Hair follicular keratinocyte (primary cell): ENCODE data around the gene PTPRK. TPM values are rescaled to one million over a fixed set of nuclear protein-coding genes. Genes with fewer than 3 reads are reported as not detected.

ENCODE experiments used
- total RNA-seq: library from RNA; depleted of rRNA; stranded (reverse); fragments of >200 nt; gene quantifications from 2 replicates; pipeline ENCODE4 v1.2.3, GENCODE V29; 2015

PTPRK gene
- 46.3 and 54.1 TPM in 2 replicates for total RNA-seq

GRCh38 chr6:128520436-128521281, at the start of gene PTPRK:
PTPRK (minus strand) TSS chr6:128520599; CDS start chr6:128520358, 241 bp downstream.

